Stimulated activated CD4-positive, alpha-beta T cell treated with anti-CD3 and anti-CD28 coated beads, TNF-alpha, amount 100 ng/mL, for 48 hours (primary cell): ENCODE data around the gene EID3.
"Not testable (repeated sequence)": the region's sequence is repeated elsewhere in the genome, so short reads cannot be mapped to it uniquely, and the experiment has no call there.

ENCODE experiments used
- DNase-seq, 3 donors: peaks; one replicate each; pipeline ENCODE4 v3.0.0-alpha.2; 2020; ENCODE audit warnings: low read depth in 3 of 3

EID3 gene

DNA sequence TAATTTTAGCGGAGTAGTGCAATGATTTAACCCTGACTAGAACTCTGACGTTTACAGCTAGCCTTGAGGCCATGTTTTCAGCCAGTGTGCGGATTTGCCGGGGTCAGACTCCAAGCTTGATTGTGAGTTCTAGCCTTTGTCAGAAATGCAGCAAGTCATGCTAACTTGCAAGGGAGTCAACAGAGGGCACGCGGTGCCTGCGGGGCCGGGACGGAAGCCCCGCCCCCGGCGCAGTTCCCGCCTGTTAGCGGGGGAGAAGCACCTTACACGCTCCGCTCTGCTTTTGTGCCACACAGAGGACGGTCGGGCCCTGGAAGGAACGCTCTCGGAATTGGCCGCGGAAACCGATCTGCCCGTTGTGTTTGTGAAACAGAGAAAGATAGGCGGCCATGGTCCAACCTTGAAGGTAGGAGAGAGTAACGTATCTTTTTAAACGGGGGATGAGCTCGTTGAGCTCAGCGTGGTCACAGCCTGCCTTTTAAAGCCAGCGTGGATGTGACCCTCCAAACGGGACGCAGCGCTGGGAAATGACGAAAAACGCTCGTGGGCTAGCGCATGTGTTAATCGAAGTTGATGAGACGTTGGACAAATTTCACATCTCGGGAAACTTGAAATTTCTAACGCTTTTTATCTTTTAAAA lies 14.8 kb upstream of the EID3 start:
- peak; percentile 76 to 81 (median 81) for DNase-seq

DNA sequence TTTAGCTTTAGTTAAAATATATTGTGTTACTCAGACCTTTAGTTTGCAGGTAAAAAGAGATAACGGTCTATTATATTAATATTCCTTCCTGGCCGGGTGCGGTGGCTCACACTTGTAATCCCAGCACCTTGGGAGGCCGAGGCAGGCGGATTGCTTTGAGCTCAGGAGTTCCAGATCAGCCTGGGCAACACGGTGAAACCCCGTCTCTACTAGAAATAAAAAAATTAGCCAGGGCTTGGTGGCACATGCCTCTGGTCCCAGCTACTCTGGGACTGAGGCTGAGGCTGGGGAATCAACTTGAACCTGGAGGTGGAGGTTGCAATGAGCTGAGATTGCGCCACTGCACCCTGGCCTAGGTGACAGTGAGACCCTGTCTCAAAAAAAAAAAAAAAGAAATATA lies 13.2 kb upstream of the EID3 start:
- DNase-seq, result no peak

DNA sequence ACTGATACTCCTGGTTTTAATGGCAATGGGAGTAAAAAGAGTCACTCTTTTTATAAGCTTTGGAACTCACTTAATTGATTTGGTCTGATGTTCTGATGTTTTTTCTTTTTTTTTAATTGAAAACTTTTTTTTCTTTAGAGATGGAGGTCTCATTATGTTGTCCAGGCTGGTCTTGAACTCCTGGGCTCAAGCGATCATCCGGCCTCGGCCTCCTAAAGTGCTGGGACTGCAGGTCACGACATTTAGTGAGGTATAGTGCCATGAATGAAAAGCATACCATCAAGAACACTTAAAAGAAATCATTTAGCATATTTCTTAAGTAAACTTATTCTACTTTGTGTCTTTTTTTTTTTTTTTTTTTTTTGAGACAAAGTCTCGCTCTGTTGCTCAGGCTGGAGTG lies 12.7 kb upstream of the EID3 start:
- DNase-seq, result no peak

DNA sequence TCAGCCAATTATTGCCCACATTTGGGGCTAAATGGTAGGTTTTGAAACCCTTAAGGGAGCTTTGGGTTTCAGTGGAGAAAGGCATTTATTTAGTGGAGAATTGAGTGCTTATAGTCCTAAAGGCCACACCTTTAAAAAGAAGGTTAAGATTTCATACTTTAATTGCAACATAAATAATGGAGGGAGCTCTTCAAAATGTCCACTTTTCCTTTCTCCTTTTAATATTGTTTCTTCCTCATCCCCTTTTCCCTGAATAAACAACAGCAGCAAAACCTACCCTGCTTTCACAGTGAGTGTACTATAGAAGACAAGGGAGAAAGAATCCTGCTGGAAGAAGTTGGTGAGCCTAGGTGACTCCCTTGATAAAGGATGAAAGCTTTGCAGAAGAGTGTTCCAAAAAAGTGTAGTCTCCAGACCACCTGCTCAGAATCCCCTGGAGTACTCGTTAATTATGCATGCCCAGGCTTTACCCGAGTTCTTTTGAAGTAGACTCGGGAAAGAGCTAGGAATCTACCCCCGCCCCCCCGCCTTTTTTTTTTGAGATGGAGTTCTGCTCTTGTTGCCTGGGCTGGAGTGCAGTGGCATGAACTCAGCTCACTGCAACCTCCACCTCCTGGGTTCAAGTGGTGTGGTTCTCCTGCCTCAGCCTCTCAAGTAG lies 11.5 kb upstream of the EID3 start:
- DNase-seq, result no peak

DNA sequence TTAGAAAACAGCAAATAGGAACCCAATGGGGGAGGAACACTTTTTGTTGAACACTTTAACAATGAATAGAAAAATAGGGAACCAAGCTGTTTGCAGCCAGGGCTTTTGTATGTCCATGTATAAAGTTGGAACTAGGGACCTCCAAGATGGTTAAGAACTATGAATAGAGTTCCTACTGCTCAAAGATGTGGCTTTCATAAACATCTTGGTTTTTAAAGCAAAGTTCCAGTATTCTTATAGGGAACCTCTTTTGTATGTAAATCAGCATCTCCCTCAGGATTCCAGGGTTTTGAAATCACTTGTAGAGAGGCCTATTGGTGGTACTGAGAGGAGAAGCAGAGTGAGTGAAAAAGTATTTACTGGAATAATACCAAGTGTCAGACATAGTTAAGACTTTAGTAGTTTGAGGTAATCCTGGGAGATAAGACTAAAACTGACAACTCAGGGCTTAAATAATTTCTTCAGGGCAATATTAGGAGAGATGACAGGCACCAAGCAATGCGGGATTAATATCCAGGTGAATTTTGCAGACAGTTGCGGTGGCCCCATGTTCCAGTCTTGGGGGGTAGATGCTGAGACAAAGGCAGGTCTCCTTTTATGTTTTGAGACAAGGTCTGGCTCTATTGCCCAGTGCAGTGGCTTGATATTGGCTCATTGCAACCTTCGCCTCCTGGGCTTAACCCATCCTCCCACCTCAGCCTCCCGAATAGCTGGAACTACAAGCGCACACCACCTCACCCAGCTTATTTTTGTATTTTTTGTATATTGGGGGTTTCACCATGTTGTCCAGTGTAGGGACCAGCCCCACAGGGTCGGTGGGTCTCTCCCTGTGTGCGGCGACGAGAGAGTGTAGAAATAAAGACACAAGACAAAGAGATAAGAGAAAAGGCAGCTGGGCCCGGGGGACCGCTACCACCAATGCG lies 10.4 kb upstream of the EID3 start:
- no peak for DNase-seq

DNA sequence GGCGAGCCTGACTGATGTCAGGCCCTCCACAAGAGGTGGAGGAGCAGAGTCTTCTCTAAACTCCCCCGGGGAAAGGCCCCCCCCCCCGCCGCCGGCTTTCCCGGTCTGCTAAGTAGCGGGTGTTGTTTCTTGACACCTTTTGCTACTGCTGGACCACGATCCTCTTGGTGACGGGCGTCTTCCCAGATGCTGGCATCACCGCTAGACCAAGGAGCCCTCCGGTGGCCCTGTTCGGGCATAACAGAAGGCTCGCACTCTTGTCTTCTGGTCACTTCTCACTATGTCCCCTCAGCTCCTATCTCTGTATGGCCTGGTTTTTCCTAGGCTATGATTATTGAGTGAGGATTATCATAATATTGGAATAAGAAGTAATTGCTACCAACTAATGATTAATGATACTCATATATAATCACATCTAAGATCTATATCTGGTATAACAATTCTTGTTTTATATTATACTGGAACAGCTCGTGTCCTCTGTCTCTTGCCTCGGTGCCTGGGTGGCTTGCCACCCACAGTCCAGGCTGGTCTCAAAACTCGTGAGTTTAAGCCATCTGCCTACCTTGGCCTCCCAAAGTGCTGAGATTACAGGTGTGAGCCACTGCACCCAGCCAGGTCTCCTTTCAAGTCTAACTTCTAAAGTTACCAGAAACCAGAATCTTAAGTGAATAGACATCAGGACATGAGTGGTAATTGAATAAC lies 9.2 kb upstream of the EID3 start:
- not testable (repeated sequence) for DNase-seq

DNA sequence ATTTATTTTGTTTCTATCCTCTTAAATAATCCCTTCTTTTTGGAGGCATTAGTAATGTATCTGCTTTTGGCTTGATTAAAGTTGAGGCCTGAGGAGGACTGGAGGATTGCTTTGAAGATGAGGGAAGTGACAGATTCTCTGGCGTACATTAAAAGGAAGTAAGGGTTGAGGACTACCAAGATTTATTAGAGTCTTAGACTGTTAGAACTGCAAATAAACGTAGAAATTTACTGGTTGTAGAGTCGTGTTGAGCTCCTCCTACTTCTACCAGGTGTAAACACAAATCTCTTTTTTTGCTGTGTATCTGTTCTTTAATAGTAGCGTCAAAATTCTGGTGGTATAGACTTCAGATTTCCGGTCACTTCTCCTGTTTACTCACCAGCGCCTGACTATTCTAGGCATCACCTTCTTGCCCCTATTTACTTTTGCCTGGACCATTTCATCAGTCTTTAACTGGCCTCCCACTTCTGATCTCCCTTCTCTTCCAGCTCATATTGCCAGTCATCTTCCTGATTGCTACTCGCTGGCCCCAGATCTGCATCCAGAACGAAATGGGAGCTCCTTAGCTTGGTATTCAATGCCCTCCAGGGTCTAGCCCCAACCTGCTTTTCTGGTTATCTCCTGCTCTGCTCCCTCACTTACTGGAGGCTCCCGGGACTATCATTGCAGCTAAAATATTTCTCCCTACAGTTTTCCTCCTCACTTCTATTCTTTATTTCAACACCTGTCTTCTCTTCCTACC lies 8.4 kb upstream of the EID3 start:
- DNase-seq, result no peak

DNA sequence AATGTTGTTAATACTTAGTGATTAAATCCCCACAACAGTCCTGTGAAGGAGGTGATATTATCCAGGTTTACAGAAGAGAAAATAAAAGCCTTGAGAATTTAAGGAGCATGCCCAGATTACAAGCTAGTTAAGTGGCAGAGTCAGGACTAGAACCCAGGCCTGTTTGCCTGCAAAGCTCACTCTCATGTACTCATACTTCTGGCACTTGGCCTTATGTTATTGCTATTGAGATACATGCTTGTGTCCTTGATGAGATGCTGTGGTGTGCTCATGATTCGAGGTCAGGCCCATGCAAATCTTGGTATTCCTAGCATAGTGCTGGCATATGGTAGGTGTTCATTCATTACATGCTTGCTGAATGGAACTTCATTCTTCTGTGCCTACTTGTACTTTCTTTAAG lies 7.6 kb upstream of the EID3 start:
- DNase-seq, result no peak

DNA sequence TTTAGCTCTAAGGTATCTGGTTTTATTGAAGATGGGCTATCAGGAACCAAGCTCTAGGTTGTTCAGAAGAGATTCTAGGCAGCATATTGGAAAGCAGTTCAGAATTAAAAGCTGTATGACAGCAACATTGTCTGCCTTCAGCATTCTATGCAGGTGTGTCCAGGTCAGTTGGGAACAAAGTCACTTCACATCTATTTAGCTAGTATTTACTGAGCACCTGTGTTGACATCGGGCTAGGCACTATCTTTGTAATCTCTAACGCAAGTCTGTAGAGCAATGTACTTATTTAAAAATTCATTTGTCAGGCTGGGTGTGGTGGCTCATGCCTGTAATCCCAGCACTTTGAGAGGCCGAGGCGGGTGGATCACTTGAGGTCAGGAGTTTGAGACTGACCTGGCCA lies 6.8 kb upstream of the EID3 start:
- no peak for DNase-seq

DNA sequence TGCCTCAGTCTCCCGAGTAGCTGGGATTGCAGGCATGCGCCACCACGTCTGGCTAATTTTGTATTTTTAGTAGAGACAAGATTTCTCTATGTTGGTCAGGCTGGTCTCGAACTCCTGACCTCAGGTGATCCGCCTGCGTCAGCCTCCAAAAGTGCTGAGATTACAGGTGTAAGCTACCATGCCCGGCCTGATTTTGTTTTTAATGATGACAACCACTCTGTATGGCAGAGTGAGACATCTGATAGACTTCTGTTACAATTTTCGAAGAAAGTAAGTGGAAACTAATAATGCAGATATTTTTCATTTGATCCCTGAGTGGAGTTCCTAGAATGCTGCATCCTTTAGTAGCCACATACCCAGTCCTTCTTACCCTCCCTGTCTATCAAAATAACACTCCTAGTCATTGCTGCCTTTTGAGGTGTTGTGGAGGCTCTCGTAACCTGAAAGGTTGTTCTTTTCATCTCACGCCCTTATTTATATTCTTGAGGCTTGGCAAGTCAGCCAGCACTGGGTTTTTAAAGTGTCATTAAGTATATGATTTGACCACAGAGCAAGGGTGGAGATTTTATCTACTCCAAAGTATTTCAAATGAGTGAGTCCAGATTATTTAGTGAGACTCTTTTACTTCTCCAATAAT lies 5.9 kb upstream of the EID3 start:
- DNase-seq, result no peak

DNA sequence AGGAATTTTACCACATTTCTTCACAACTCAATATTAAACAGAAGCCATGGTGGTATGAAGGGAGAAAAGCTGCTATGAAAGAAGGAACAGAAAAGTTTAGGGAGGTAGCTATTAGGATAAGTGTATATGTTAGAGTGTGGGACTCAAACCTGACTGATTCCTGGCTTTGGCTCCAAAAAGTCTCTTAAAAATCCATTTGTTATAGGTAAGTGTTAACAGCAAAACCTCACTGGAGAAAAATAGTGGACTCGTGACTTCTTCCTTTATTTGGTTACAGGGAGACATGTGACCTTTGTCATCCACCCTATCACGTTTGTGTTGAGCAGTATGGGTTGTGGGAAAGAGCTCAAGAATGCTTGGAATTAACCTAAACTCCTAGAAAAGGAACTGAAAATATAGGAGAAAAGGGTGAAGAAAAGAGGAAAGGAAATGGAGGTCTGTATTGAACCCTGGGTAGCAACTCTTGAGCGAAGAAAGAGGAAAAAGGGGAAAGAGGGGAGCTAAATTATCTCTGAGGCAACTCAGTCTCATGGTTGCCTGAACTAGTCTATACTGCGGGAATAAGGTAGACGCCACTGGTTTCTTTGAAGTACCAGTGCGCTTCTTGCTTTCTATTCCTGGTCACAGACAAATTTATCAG lies 3.6 kb upstream of the EID3 start:
- DNase-seq, result no peak

DNA sequence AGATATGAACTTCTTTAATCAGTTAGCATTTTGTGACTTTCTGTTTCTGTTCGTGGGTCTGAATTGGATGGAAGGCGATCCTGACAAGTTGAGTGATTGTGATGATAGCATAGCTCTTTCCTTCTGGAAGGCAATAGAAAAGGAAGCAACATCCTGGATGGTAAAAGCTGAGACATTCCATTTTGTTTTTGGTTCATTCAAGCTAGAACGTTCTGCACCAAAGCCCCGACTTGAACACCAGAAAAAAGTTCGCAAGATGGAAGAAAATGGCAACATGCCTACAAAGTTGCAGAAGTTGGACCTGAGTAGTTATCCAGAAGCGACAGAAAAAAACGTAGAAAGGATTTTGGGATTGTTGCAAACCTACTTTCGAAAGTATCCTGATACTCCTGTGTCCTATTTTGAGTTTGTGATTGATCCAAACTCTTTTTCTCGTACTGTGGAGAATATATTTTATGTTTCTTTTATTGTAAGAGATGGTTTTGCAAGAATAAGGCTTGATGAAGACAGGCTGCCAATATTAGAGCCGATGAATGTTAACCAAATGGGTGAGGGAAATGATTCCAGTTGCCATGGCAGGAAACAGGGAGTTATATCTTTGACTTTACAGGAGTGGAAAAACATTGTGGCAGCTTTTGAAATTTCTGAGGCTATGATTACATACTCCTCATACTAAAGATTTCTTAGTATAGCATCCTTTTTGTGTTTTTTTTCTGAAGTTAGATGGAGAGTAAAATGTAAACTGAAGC lies 896 bp downstream of the EID3 start:
- DNase-seq, result no peak

DNA sequence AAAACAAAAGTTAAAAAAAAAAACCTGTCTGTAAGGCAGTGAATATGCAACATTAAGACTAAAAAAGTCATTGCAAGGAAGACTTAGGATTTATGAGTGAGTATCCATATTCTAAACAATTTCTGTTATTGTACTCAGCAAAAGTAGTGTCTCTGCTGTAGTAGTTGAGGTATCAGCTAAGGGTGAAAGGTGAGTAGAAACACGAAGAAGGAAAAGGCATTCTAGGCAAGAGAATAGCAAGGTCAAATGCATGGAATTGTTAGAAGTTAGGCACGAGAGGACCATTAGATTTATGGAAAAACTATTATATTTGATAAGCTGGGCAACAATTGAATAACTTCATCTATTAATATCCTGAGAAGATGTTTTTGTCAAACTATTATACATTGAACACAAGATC lies 1.8 kb downstream of the EID3 start:
- no peak for DNase-seq

DNA sequence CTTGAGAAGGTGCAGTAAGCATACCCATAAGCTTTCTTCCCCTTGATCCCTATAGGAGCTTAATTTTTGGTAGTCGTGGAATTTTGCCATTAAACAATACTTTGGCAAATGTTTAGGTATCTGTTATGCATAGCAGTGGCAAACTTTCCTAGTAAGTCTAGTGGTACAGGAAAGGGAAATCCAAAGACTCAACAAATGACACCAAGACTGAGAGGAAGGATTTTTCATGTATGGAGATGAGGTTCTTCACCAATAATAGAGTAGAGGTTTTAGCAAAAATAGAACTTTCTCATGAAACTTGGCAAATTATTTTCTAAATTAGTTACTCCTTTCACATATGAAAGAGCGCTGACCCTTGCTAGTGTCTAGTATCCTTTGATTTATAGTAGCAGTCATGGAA lies 2.8 kb downstream of the EID3 start:
- no peak for DNase-seq

DNA sequence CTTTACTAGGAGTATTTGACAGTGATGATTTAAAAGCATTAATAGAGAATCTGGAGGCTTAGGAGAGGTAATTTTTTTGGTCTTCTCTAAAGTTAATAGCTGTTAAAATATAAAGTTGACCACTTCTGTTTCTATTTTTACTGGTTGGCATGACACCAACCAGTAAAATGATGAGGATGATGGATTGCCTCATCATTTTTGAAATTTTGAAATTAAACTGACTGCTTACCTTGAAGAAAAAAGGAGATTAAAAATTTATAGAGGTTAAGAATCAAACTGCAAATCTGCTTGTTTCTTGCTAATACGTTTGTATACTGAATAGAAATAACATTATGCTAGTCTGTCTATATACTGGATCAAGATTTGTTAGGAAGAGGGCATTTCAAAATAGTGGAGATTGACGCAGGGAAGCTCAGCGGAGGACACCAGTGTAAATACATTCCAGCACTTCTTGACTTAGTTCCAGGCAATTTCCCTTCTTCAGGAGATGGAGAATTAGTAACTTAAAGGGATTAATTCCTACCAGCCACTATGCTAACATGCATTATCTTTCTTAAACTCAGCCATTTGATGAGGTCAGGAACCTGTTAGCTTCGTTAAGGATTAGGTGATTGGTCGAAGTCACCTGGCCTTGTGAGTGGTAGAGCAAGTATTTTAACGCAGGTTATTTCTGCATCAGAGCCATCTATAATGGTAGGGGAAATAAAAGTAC lies 3.6 kb downstream of the EID3 start:
- no peak for DNase-seq

DNA sequence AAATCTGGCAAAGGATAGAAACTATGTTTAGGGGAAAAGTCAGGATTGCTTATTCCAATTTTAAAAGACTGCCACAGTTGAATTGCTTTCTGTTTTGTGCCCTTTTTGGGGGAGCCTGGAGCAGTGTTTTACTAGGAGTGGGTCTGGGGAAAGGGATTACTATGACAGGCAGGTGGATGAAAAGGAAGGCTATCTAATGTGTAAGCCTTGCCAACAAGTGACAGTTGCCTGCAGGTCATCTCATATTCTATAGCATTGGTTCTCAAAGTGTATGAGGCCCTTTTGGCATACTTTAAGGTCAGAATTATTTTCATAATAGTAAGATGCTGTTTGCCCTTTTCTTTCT lies 4.1 kb downstream of the EID3 start:
- DNase-seq, result no peak

DNA sequence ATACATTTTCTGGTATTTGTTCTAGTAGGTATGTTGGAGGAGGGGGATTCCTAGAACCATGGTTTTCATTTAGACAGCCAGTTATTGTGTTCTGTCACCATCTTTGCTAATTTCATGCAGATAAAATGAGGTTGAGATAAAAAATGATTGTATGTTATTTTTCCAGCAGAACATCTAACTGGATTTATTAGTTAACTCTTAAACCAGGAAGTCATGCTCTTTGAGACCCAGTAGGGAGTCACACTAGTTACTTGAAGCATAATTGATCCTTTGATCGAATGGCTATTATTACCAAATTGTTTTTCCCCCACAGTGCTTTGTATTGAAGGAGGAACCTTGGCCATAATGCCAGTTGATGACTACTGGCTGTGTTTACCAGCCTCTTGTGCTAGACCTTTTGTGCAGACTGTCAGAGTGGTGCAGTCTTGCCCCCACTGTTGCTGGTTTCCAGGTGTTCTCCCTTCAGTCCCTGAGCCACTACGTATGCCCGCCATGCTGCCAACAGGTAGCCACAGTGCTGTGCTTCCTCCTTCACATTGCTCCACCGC lies 6.0 kb downstream of the EID3 start:
- no peak for DNase-seq

DNA sequence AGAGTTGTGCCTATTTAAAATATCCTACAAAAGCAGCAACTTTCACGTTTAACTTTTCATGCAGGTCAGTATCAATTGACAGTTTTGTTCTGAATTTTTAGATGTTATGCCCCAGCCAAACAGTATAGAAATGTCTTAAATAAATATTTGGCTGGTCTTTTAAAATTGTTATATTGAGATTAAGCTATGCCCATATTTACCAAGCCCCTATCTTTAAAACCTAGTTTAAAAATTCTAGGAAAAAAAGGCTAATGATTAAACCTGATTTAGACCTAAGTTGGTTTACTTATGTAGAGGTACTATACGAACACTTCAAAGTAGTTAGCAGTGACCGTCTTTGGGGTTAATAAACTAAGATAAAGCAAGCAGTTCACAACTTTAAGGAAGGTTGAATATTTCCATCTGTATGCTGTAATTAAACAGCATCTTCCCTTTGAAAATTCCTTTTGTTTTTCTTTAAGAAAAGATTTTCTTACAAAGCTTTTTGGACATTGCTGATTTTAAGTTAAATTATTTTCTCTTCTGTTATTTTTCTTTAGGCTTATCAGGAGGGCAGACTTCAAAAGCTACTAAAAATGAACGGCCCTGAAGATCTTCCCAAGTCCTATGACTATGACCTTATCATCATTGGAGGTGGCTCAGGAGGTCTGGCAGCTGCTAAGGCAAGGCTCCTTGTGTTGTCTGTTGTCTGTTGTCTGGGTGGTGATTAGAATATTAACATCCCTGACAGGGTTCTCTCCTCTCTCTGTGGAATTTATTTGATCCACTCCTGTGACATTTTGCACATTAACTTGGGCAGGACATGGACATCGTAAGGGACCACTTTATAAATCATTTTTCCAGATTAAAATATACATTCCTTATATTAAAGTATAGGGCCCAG lies 7.5 kb downstream of the EID3 start:
- no peak for DNase-seq
